Lower leg skin (tissue), 4 donors: ENCODE data around the gene NTPCR. TPM values are rescaled to one million over a fixed set of nuclear protein-coding genes. Genes with fewer than 3 reads are reported as not detected.

Experiments used
- DNase-seq, 2 donors: peaks; one replicate each; pipeline ENCODE4 v3.0.0-alpha.2; 2019; ENCODE audit warnings: low spot score in 2 of 2
- H3K4me3 ChIP-seq: fragments of 200-600 bp; sonication (generic); 2 replicates; pipeline ENCODE4 v1.5.1; 2017; ENCODE audit warnings: mild to moderate bottlenecking, low read depth; ENCODE audit not compliant: poor library complexity, severe bottlenecking
- POLR2A ChIP-seq, 2 donors: fragments of 450-650 bp; IDR thresholded peaks; one replicate each; pipeline ENCODE4 v1.6.1; 2016 to 2017; ENCODE audit warnings: antibody characterized with exemption in 2 of 2, mild to moderate bottlenecking in 1 of 2, moderate library complexity in 1 of 2
- WGBS, 2 donors: methylation state at CpG; one replicate each; pipeline ENCODE4 v1.1.5; 2018; 5-methylcytosine and 5-hydroxymethylcytosine counted together
- intact Hi-C: fragments of 100-400 bp; cut with DNase I; formaldehyde crosslinking; loops from one replicate; pipeline ENCODE4 v1.15.0; 2023; ENCODE audit warnings: low total_unique reads
- total RNA-seq, 4 donors: library from RNA; depleted of rRNA; stranded (reverse); fragments of >200 nt; gene quantifications; one replicate each; pipeline ENCODE4 v1.1.0, GENCODE V29; 2016
- TF ChIP-seq, protein P1 (sequence below), 3 donors: fragments of 450-650 bp; IDR thresholded peaks; one replicate each; pipeline ENCODE4 v1.5.1; 2016; ENCODE audit warnings: antibody characterized with exemption in 3 of 3, mild to moderate bottlenecking in 3 of 3, moderate library complexity in 2 of 3

The NTPCR gene
- total RNA-seq, 4 donors from 2014 or later = 17.8 to 28.5 (median 21.8) TPM

DNA sequence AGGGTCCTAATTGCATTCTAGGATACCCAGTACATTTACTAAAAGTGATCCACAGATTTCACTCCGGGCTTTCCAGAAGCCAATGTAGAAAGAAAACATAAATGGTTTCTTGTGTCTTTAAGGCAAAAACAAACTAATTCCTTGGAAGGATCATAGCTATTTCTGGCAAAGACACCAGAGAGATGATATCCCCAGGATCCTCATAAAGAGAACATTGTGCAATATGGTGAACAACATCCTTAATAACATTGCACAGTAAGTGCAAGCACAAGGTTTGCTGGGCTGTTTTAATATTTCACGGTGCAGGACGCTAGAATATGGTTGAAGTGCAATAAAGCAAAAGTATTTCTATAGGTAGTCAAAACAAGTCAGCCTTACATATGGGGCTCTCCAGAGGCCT is 83.0 kb downstream of the NTPCR start:
- TF ChIP-seq, protein P1, sequence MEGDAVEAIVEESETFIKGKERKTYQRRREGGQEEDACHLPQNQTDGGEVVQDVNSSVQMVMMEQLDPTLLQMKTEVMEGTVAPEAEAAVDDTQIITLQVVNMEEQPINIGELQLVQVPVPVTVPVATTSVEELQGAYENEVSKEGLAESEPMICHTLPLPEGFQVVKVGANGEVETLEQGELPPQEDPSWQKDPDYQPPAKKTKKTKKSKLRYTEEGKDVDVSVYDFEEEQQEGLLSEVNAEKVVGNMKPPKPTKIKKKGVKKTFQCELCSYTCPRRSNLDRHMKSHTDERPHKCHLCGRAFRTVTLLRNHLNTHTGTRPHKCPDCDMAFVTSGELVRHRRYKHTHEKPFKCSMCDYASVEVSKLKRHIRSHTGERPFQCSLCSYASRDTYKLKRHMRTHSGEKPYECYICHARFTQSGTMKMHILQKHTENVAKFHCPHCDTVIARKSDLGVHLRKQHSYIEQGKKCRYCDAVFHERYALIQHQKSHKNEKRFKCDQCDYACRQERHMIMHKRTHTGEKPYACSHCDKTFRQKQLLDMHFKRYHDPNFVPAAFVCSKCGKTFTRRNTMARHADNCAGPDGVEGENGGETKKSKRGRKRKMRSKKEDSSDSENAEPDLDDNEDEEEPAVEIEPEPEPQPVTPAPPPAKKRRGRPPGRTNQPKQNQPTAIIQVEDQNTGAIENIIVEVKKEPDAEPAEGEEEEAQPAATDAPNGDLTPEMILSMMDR (IDR thresholded peaks at IDR 0.05) = no peak
- no peak for TF ChIP-seq POLR2A (IDR thresholded peaks at IDR 0.05)
- WGBS, 2 donors = 59 to 62% methylated on average over 3 of the region's 3 CpGs
- no peak overlapping the region for H3K4me3 ChIP-seq
- intact Hi-C loops = no loop called here
- no peak for DNase-seq

Other genes starting within 250 kb of the NTPCR start
- gene MAP10, start 145.2 kb upstream of the NTPCR start, total RNA-seq = 1 to 10 TPM in 2 of 4 donors, under 1 TPM in 2; 0.04 to 1.6 (median 0.91) TPM